Measurements from ENCODE around the gene CTPS2.
"Not testable (repeated sequence)": the region's sequence is repeated elsewhere in the genome, so short reads cannot be mapped to it uniquely, and the experiment has no call there.

Gene CTPS2

DNA sequence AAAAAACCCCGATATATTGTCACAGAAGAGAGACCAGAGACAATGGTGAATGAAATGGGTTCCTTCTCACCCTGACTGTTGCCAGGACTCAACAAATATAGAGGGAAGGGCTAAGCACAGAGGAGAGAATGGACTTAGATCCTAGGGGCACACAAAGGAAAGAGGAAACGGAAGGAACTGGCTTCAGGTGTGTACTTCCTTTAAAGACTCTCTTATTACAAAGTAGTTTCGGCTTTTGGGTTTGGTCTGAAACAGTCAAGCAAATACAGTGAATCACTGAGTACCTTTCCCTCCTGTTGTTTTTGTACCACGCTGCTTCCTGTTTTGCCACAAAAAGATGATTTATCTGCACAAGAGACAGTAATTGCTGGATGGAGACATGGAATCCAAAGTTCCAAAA lies 108.6 kb downstream of the CTPS2 start:
- DNase-seq (ENCODE audit: low read depth) = no peak

DNA sequence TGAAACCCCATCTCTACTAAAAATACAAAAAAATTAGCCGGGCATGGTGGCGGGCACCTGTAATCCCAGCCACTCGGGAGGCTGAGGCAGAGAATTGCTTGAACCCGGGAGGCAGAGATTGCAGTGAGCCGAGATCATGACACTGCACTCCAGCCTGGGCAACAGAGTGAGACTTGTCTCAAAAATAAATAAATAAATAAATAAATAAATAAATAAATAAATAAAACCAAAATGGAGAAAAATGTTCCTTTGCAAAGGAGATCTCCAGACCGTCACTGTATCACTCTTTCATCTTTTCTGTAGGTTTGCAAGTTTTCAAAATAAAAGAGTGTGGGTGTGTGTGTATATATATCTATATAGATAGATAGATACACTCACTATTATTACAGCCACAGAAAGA lies 109.2 kb downstream of the CTPS2 start:
- not testable (repeated sequence) for DNase-seq (ENCODE audit: low read depth)

DNA sequence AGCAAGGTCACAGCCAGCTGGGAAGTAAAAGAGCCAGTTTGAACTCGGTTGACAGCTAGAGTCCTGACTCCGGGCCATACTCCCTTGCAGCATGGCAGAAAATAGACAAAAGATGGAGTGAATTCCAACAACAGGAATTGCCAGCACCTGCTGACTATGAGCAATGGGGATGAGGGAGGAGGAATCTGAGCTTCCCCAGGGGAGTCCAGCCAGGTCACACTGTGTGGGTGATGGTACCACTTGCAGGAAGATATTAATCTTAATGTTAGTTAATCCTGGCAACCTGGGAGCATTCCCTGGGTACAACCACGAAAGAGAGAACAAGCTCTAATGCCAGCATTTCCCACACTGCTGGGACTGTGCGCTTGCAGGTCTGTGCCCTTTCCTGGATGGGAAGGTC lies 110.6 kb downstream of the CTPS2 start:
- no peak for DNase-seq (ENCODE audit: low read depth)

DNA sequence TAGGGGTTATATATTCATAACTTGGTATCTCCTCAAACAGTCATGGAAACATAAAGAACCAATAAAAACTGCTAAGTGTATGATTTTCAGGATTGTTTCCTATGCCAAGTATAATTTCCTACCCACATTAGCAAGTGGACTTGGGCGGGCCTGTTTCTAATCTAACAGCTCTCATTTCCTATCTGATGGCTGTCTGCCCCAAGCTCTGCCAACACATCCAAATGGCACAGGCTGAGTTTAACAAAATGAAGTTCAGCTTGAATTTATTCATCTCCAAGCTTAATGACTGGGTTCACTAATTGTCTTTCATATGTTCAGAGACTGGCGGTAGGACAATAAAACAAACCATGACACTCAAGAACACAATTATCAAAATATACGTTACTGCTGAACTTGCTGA lies 118.0 kb downstream of the CTPS2 start:
- no peak for DNase-seq (ENCODE audit: low read depth)

DNA sequence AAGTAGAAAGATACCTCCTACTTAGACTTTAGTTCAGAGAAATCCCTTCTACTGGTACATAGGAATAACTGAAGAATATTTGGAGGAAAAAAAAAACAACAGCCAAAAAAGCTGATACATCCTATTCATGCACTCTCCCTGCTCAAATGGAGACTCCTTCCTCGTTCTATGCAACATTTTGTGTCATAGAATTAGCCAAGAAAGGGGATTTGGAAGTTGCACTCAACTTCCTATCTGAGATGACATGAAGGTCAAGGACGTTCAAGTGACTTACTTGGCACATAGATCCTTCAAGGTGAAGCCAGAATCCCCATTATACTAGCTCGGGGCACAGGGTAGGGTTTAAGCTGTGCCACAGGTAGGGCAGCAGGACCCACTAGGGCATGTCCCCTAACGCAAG lies 118.7 kb downstream of the CTPS2 start:
- no peak for DNase-seq (ENCODE audit: low read depth)

DNA sequence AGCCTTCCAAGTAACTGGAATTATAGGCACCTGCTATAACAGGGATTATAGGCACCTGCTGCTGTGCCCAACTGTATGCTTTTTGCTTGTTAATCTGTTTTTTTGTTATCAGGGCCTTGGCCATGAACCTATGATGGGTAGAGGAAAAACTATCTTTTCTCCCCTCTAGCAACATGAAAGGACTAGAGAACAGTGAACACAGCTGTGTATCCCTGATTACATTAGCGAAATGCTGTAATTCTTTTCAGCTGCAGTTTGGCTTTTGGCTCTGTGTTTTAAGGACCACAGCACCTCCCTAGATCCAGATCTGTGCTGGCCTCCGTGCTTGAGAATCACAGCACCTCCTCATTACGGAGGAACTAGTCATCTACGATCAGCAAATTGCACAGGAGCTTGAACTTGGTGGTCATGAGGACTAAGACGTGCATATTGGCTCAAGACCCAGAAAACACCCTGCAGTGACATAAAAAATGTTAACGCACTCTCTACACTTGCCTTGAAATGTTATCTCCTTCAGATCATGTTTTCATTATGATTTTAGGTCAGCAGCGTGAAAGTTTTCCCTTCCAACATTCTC lies 120.2 kb downstream of the CTPS2 start:
- no peak for DNase-seq (ENCODE audit: low read depth)

DNA sequence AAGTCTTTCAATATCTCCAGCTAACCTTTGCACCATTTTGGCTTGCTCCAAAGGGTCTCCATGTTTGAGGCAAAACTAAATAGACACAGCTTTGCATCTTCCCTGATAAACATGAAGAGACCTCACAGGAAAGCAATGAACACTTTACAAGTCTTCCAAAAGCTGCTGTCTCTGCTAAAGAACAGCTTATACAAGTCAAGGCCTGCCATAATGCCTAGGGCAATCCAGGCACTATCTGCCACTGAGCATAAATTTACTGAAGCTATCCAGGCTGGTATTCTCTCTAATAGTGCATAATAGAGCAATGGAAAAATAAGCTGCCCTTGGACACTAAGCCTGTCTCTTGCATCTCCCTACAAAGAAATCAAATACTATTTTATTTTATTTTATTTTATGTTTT lies 122.6 kb downstream of the CTPS2 start:
- DNase-seq (ENCODE audit: low read depth) = no peak

DNA sequence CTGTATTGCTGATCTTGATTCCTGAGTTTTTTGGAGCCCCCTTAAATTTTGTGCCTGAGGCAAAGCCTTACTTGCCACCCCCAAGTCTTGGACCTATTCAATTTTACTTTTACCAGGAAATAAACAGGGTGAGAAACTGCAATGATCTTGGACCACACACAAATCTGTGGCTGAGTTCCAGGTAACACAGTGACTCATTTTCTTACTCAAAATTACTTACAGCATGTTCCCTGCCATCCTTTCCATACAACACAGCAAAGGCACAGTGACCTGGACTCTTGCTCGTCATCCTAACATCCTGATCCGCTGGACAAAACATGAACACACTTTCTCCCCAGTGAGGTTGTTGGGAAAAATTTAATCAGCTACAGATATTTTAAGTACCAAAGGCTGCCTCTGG lies 123.3 kb downstream of the CTPS2 start:
- DNase-seq (ENCODE audit: low read depth) = no peak

DNA sequence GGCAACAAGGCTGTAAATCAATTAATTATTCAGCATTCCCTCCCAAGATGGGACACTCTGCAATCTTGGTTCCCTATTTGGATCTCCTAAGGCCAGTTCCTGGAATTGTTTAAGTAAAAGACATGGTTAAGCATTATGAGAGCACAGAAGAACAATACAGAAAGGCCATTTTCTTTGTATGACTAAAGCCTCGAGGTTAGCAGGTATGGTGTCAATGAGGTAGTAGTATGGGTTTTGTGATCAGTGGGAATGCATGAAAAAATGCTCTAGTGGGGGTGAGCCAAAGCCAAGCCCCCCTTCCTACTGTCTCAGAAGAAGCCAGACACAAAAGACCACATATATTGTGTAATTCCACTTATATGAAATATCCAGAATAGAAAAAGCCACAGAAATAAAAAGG lies 124.2 kb downstream of the CTPS2 start:
- DNase-seq (ENCODE audit: low read depth) = no peak

DNA sequence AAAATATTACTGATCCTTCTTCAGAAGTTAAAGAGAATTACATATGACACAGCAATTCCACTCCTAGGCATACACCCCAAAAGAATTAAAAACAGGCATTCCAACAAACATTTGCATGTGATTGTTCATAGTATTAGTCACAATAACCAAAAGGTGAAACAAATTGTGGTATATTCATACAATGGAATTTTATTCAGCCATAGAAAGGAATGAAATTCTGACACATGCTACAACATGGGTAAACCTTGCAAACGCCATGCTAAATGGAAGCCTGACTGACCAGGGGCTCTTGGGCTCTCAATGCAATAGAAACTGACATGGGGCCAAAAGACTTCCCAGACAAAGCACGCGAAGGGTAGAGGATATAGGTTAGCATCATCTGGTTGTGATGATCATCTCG lies 124.6 kb downstream of the CTPS2 start:
- DNase-seq (ENCODE audit: low read depth) = no peak

DNA sequence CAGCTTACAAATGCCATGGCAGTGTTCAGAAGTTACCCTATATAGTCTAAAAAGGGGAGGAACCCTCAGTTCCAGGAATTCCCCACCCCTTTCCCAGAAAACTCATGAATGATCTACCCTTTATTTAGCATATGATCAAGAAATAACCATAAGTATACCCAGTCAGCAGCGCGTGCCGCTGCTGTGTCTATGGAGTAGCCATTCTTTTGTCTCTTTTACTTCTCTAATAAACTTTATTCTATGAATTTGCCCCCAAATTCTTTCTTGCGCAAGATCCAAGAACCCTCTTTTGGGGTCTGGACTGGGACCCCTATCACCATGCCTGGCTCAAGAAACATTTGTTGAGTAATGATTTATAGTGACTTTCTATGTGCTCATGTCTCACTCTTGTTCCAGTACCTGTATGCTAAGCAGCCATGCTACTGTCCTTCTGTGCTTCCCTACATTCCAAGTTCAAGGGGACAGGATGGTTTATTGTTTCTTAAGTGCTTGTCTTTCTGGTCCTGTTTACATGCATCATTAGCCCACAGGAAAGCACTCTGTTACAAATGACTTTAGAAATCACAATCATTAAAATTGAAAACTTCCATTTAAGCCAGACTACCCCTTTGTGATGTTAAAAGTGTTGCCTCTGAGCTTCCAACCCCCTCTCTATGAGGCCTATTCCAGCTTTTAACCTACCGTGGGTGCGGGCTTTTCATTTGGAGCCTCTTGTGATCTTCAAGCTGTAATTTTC lies 125.9 kb downstream of the CTPS2 start:
- DNase-seq (ENCODE audit: low read depth) = no peak

DNA sequence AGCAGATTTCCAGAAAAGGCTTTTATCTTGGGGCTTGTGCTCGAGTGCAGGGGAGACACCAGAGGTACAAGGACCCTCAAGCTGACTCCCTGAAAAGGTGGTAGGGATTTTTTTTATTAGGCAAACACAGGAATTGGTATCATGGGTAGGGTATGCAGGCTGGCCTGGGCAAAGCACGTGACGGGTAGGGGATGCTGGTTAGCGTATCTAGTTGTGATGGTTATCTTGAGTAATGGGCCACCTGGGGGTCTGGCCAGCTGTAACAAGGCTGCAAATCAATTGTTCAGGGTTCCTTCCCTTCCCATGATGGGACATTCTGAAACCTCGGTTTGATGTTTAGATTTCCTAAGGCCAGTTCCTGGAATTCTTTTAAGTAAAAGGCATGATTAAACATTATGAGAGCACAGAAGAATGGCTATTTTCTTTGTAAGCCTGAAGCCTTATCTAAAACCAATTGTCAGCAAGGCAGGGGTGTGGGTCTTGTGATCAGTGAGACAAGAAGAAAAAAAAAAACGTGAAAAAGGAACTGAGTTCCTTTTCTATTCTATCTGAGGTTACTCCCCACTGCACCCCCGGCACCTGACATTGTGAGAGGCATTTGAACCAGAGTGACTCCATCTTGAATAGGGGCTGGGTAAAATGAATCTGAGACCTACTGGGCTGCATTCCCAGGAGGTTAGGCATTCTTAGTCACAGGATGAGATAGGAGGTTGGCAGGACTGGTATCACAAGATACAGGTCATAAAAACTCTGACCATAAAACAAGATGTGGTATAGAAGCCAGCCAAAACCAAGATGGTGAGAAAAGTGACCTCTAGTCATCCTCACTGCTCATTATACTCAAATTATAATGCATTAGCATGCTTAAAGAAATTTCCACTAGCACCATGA lies 126.7 kb downstream of the CTPS2 start:
- no peak for DNase-seq (ENCODE audit: low read depth)

DNA sequence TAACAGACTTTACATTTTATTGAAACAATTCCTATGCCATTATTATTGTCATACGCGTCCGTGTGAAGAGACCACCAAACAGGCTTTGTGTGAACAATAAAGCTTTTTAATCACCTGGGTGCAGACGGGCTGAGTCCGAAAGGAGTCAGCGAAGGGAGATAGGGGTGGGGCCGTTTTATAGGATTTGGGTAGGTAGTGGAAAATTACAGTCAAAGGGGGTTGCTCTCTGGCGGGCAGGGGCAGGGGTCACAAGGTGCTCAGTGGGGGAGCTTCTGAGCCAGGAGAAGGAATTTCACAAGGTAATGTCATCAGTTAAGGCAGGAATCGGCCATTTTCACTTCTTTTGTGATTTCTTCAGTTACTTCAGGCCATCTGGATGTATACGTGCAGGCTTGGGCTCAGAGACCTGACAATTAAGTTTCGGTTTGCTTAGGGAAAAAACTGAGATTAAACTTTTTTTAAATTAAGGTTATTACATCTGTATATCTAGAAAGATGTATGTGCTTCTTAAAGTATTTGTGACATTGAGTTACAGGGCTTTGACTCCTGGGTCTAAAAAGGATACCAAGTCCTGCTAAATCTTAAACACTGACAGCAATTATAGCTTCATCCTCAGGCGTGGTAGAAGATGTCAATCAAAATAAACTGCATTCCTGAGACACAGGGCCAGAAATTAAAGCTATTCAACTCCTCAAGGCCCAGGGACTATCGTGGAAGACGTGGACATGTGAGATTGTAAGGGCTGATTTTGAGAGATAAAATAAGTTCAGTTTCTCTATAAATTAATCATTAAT lies 132.3 kb downstream of the CTPS2 start:
- DNase-seq (ENCODE audit: low read depth) = not testable (repeated sequence)

DNA sequence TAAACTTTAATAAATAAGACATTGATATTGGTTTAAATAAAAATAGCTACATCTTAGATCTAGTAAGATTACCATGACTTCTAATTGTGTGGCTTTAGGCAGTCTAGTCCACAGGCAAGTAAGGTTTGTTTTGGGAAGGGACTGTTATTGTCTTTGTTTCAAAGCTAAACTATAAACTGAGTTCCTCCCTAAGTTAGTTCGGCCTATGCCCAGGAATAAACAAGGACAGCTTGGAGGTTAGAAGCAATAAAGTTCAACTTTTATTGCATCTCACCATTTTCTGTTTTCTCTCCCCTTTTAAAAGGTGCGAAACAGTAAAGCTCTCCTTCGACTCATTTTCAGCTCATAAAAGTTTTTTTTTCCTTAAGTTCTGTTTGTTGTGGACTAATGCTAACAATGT lies 133.0 kb downstream of the CTPS2 start:
- no peak for DNase-seq (ENCODE audit: low read depth)

DNA sequence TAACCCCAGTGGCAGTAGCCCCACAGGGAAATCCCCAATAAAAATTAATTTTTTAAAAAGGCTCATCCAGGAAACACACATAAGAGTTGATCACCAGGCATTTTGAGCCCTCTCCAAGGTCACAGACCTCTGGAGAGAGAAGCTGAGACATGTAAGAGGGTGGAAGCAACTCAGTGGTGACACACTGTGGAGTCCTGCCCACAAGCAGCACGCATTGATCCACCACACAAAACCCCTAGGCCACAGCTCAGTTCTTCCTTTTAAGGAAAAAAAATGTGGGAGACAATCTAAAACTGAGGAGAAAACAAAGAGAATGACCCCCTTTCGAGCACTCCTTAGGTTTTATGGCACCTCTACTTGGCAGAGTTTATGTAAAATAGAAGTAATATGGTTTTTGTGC lies 134.3 kb downstream of the CTPS2 start:
- DNase-seq (ENCODE audit: low read depth) = no peak

DNA sequence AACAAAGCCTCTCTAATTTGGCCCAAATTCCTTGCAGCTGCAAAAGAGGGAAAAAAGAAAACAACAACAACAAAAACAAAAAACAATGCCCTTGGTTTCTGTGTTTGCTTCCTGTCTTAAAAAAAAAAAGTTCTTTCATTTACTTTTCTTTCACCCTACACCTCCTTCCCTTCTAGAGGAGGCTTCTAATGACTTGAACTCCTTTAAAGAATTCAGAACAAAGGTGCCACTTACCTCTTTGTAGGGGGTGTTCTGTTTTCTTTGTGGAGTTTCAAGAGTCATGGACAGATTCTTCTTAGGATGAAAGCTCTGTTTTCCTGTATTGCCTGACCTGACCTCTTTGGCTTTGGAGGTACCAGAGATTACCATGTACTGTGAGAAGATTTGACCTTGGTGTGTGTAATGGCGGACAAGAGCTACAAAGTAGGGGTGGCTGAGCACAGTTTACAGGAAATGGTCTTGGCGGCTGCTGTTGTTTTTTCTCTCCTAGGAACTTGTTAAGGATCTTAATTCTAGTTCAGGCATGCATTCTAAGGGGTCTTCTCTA lies 134.9 kb downstream of the CTPS2 start:
- no peak for DNase-seq (ENCODE audit: low read depth)

DNA sequence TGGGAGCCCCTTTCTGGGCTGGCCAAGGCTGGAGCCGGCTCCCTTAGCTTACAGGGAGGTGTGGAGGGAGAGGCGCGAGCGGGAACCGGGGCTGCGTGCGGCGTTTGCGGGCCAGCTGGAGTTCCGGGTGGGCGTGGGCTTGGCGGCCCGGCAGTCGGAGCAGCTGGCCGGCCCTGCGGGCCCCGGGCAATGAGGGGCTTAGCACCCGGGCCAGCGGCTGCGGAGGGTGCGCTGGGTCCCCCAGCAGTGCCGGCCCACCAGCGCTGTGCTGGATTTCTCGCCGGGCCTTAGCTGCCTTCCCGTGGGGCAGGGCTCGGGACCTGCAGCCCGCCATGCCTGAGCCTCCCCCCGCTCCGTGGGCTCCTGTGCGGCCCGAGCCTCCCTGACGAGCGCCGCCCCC lies 137.1 kb downstream of the CTPS2 start:
- not testable (repeated sequence) for DNase-seq (ENCODE audit: low read depth)

DNA sequence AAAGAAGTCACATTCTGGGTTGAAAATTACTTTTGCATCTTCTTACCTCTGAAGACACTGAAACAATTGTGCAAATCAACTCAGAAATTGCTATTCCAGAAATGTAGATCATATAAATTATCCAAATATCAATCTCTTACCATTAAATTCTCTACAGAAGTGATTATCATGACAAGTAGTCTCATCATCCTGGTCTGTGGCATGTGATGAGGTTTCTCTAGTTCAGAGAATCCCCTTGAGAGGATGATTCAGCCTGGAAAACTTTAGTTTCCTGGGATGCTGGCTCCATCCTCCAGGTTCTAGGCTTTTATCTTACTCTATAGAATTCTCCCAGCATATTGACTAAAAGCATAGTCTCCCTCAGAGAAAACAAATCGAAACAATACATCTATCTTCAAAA lies 138.7 kb downstream of the CTPS2 start:
- DNase-seq (ENCODE audit: low read depth) = no peak

DNA sequence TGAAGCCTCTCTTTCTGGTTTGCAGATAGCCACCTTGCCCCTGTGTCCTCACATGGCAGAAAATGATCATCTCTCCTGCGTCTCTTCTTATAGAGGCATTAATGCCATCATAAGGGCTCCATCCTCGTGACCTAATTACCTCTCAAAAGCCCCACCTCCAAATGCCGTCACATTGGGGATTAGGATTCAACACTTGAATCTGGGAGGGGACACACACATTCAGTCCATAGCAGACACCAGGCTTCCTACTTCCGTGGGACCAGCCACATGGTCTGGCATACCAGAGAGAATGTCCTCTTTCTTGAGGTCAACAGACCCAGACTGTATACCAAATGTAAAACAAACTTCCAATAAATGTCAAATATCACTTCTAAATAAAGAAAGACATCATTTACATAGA lies 144.8 kb downstream of the CTPS2 start:
- DNase-seq (ENCODE audit: low read depth) = no peak

DNA sequence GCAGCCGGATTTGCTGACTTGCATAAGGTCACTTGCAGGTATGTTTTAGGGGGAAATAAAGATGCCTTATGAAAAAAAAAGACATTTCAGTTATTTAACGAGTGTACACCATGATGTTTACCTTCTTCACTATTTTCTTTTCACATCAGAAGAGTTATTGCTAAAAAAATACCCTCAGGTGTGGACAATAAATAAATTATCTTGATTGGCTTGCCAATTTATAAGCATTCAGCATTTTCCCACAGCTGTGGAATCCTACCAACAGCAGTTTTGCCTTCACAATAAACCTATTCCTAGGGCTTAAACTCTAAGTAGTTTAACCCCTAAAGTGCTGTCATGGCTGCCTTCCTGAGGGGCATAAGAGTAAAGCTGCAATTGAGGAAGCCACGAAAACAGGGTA lies 145.9 kb downstream of the CTPS2 start:
- no peak for DNase-seq (ENCODE audit: low read depth)

DNA sequence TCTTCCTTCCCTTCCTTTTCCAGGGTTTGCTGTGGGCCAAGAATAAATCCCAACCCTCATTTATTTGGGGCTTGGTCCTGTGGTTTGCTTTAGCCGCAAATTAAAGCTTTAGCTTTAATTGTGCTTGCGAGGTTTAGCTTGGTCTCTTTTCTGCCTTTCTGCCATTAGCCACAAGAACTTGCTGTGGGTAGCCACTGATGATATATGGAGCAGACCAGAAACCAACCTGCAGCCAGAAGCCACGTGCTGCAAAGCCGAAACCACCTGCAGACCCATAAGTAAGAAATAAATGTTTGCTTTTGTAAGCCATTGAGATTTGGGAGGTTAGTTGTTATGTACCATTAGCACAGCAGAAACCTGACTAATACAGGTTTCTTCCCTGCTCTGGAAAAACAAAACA lies 152.3 kb downstream of the CTPS2 start:
- DNase-seq (ENCODE audit: low read depth) = no peak

DNA sequence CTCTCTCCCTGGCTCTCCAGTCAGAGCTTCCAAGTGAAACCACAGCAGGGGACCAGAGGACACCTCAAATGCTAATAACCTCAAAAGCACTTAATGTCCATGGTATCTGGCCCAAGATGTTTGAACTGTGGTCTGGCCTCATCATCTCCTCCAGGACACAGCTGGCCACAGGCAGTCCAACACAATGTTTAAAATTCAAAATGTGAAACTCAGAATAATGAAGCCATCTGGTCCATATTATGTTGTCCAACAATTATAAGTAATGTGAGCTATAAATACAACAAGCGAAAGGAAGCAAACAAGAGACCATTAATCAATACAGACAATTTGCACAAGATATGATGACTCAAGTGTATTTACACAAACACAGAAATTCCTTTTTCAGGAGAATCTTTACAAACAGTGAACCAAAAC lies 153.3 kb downstream of the CTPS2 start:
- no peak for DNase-seq (ENCODE audit: low read depth)
